A549 (cell line): ENCODE measurements around the gene SDC1. TPM values are rescaled to one million over a fixed set of nuclear protein-coding genes. Genes with fewer than 3 reads are reported as not detected.
"Not testable (repeated sequence)": the region's sequence is repeated elsewhere in the genome, so short reads cannot be mapped to it uniquely, and the experiment has no call there.

Experiments
- ATAC-seq, 2 experiments: fragments of 200-7000 bp in 1 of 2; fragments of >200 bp in 1 of 2; cut with Nextera tagmentation in 1 of 2; cut with Tn5 transposase in 1 of 2; 3 replicates each; pipeline versions ENCODE4 v1.8.0 to v1.9.1; 2018 to 2020; ENCODE audit warnings: mild to moderate bottlenecking in 1 of 2, moderate library complexity in 1 of 2
- CTCF ChIA-PET: fragments of 300-600 bp; sonication (Branson Sonifier 250); formaldehyde crosslinking; extraction: SDS; loops from one replicate; lab custom pipeline; 2021; ENCODE audit warnings: antibody characterized with exemption, inconsistent platforms; lab: Yijun Ruan, JAX
- POLR2A ChIA-PET: fragments of 350-600 bp; formaldehyde crosslinking; extraction: SDS; loops from one replicate; lab custom pipeline; 2021; ENCODE audit warnings: antibody characterized with exemption, inconsistent platforms; lab: Yijun Ruan, JAX
- DNase-seq, 2 experiments: peaks; one replicate each; pipeline versions ENCODE4 v3.0.0 to v3.0.0-alpha.2; 2011 to 2016; ENCODE audit warnings: low read depth in 1 of 2, low spot score in 1 of 2
- FAIRE-seq: peaks from 2 replicates; lab custom pipeline; 2011; peaks lifted over from hg19 to GRCh38; lab: Jason Lieb, UNC
- H3K27ac ChIP-seq, 2 experiments: fragments of >200 bp; sonication (Bioruptor Twin); formaldehyde crosslinking; 3 replicates each; pipeline ENCODE4 v1.5.1; 2016 to 2017
- H3K4me1 ChIP-seq: fragments of >200 bp; sonication (Bioruptor Twin); formaldehyde crosslinking; 3 replicates; pipeline ENCODE4 v1.6.1; 2016
- H3K4me2 ChIP-seq: fragments of >200 bp; sonication (Bioruptor Twin); formaldehyde crosslinking; 3 replicates; pipeline ENCODE4 v1.6.1; 2016
- H3K4me3 ChIP-seq: fragments of >200 bp; sonication (Bioruptor Twin); formaldehyde crosslinking; 3 replicates; pipeline ENCODE4 v1.5.1; 2016
- H3K9me3 ChIP-seq: fragments of >200 bp; sonication (Bioruptor Twin); formaldehyde crosslinking; 3 replicates; pipeline ENCODE4 v1.6.1; 2016
- BHLHE40 ChIP-seq: IDR thresholded peaks from 2 replicates; pipeline ENCODE4 v1.6.1; 2012; ENCODE audit warnings: low read depth, low read length, inconsistent platforms
- CBX2 ChIP-seq: fragments of 200-600 bp; sonication (generic); IDR thresholded peaks from 2 replicates; pipeline ENCODE4 v1.6.1; 2016; ENCODE audit warnings: low read depth, mild to moderate bottlenecking, borderline replicate concordance
- CEBPB ChIP-seq, 2 experiments: fragments of >200 bp in 1 of 2; sonication (Bioruptor Twin) in 1 of 2; formaldehyde crosslinking in 1 of 2; IDR thresholded peaks; 2 replicates each; pipeline ENCODE4 v1.6.1; 2012 to 2016
- EHMT2 ChIP-seq: fragments of 200-600 bp; sonication (generic); IDR thresholded peaks from 2 replicates; pipeline ENCODE4 v1.6.1; 2016; ENCODE audit warnings: antibody characterized with exemption, low read depth, mild to moderate bottlenecking, moderate library complexity
- KDM1A ChIP-seq: fragments of 200-600 bp; sonication (generic); IDR thresholded peaks from 2 replicates; pipeline ENCODE4 v1.6.1; 2016; ENCODE audit warnings: low read depth, mild to moderate bottlenecking
- MAFK ChIP-seq: fragments of 450-650 bp; IDR thresholded peaks from 2 replicates; pipeline ENCODE4 v1.6.1; 2014; ENCODE audit not compliant: partially characterized antibody
- NPAS2 ChIP-seq: fragments of 250-450 bp; sonication (Bioruptor Pico); IDR thresholded peaks from 2 replicates; pipeline ENCODE4 v1.8.0; 2022; ENCODE audit warnings: mild to moderate bottlenecking, moderate library complexity, borderline replicate concordance
- POLR2AphosphoS2 ChIP-seq: conservative IDR thresholded peaks from 2 replicates; pipeline ENCODE4 v1.6.1; 2012; ENCODE audit warnings: low read length, improper control_type of control experiment, inconsistent platforms
- RAD21 ChIP-seq, 2 experiments: fragments of >200 bp in 1 of 2; sonication (Bioruptor Twin) in 1 of 2; formaldehyde crosslinking in 1 of 2; IDR thresholded peaks in 1 of 2; conservative IDR thresholded peaks in 1 of 2; 2 replicates in 1 of 2; 3 replicates in 1 of 2; pipeline ENCODE4 v1.6.1; 2012 to 2018; ENCODE audit warnings: inconsistent platforms in 1 of 2
- RCOR1 ChIP-seq: fragments of 150-350 bp; IDR thresholded peaks from 2 replicates; pipeline ENCODE4 v1.6.1; 2014; ENCODE audit warnings: antibody characterized with exemption, low read length, low read depth
- SMC3 ChIP-seq: fragments of >200 bp; sonication (Bioruptor Twin); formaldehyde crosslinking; IDR thresholded peaks from 3 replicates; pipeline ENCODE4 v1.6.1; 2018; ENCODE audit warnings: inconsistent platforms
- SREBF2 ChIP-seq: fragments of 450-650 bp; IDR thresholded peaks from 2 replicates; pipeline ENCODE4 v1.6.1; 2014; ENCODE audit warnings: mild to moderate bottlenecking, moderate library complexity
- TP53 ChIP-seq: fragments of 250-450 bp; sonication (Bioruptor Pico); IDR thresholded peaks from 2 replicates; pipeline ENCODE4 v1.5.0; 2021; ENCODE audit warnings: mild to moderate bottlenecking, moderate library complexity
- ZFP36 ChIP-seq: fragments of 450-650 bp; IDR thresholded peaks from 2 replicates; pipeline ENCODE4 v1.6.1; 2014; ENCODE audit warnings: borderline replicate concordance; ENCODE audit not compliant: partially characterized antibody
- WGBS: methylation state at CpG from one replicate; pipeline ENCODE4 v1.1.6; 2017; ENCODE audit errors: missing lambda C conversion rate; 5-methylcytosine and 5-hydroxymethylcytosine counted together
- polyA plus RNA-seq, 4 experiments: library from polyadenylated mRNA; depleted of rRNA in 3 of 4; stranded (reverse); fragments of >200 nt; fragmentation: RNase III in 1 of 4; extraction: RNeasy Plus Mini Kit Qiagen cat#74134 plus additional on column Dnase treatment in 1 of 4; gene quantifications; 2 replicates in 3 of 4; 3 replicates in 1 of 4; pipeline ENCODE4 v1.2.3, GENCODE V29; 2011 to 2017
- TF ChIP-seq, protein P1 (sequence below): fragments of >200 bp; sonication (Bioruptor Twin); formaldehyde crosslinking; IDR thresholded peaks from 3 replicates; pipeline ENCODE4 v1.5.1; 2016

The SDC1 gene
- polyA plus RNA-seq, 2 of the 4 experiments (the other 2 are of a cell fraction): 116 to 171 TPM

DNA sequence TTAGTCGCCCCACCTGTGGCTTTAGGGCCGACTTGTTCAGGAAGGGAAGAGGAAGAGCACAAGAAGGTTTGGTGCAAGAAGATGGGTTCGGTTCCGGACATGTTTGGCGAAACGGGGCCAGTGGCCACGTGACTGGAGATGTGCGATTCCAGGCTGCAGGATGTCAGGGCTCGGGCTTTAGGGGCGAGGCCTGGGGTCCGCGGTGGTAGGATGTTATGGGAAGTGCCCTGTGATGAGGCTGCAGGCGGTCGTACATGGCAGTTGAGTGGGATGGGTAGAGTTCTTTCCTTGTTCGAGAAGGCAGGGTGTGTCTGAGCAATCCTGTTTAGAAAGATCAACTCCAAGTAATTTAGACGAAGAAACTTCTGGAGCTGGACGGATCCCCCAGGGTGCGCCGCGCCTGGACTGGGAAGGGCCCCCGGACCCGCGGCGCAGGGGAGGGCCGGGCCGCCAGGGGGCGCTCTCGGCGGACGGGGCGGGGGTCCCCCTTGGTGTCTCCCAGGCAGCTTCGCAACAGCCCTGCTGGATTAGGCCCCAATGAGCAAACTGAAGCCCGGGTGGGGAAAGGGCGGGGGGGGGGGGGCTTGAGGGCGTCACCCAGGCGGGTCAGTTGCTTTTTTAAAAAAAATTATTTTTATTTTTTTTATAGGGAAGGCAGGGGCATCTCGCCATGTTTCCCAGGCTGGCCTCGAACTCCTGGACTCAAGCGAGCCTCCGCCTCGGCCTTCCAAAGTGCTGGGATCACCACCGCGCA lies 17.2 kb upstream of the SDC1 start:
- no peak for TF ChIP-seq SREBF2
- 0 out of 5 replicates have a peak, but pooled peaks of 1 of the 2 experiments have one; percentile 23 for TF ChIP-seq RAD21 (conservative IDR thresholded peaks at IDR 0.05 in 1 of 2, IDR thresholded peaks at IDR 0.05 in 1 of 2)
- TF ChIP-seq SMC3: 0 out of 3 replicates have a peak, but pooled peaks have one; percentile 18
- TF ChIP-seq, protein P1, sequence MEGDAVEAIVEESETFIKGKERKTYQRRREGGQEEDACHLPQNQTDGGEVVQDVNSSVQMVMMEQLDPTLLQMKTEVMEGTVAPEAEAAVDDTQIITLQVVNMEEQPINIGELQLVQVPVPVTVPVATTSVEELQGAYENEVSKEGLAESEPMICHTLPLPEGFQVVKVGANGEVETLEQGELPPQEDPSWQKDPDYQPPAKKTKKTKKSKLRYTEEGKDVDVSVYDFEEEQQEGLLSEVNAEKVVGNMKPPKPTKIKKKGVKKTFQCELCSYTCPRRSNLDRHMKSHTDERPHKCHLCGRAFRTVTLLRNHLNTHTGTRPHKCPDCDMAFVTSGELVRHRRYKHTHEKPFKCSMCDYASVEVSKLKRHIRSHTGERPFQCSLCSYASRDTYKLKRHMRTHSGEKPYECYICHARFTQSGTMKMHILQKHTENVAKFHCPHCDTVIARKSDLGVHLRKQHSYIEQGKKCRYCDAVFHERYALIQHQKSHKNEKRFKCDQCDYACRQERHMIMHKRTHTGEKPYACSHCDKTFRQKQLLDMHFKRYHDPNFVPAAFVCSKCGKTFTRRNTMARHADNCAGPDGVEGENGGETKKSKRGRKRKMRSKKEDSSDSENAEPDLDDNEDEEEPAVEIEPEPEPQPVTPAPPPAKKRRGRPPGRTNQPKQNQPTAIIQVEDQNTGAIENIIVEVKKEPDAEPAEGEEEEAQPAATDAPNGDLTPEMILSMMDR: peak; percentile 58
- no peak for TF ChIP-seq CBX2
- no peak for TF ChIP-seq MAFK
- 68% methylated on average over 38 of the region's 43 CpGs for WGBS
- no peak for FAIRE-seq
- ChIA-PET CTCF (interaction anchor here (0.6 to 8.5 kb wide), 17 partner anchors 8 to 140 kb away, joined by 3 to 74 read pairs (median 3); partner anchors contain the start of gene SDC1), POLR2A (no interaction called here)
- Histone ChIP-seq H3K4me3 (no peak overlapping the region), H3K9me3 (peaks cover 7% of the 10 kb centered on the region; the same call in 1 of the 3 replicates), H3K4me2 (no peak overlapping the region), H3K4me1 (no peaks in the 10 kb centered on the region), H3K27ac (no peak overlapping the region)
- DNase-seq: peak in 1 of 2 experiments; percentile 50
- ATAC-seq: peak; percentile 45 to 72; a peak in 5 of 6 replicates

DNA sequence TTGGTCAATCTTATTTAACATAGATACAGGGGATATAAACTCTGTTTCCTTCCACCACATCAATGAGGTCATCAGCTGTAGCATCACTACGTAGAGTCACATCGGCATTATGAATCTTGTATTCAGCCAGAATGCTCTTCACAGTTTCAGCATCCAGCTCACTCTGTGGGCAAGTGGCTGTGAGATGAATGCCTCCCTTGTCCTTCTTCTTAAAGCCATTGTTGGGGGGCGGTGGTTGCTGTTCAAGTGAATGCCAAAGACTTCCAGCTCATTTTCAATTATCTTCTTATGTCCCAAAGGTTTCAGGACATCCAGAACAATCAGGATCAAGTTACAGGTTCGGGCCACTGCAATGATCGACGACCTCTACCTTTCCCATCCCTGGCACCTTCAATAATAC lies 15.4 kb upstream of the SDC1 start:
- FAIRE-seq, H3K27ac ChIP-seq, H3K4me1 ChIP-seq, H3K4me2 ChIP-seq, ATAC-seq, POLR2A ChIA-PET, H3K9me3 ChIP-seq, H3K4me3 ChIP-seq, DNase-seq: not testable (repeated sequence)
- 90% methylated on average over 6 of the region's 6 CpGs for WGBS
- CTCF ChIA-PET: interaction anchor here (1.0 to 8.5 kb wide), 3 partner anchors 8 to 104 kb away, joined by 4 to 74 read pairs (median 26); partner anchors contain the start of gene SDC1

- no peak for DNase-seq
- ChIA-PET POLR2A (no interaction called here), CTCF (interaction anchor here (0.9 to 2.9 kb wide), 3 partner anchors 11 to 54 kb away, joined by 3 to 23 read pairs (median 5); partner anchors contain the start of gene SDC1)
- Histone ChIP-seq H3K9me3 (peaks cover 7% of the 10 kb centered on the region; the same call in 1 of the 3 replicates), H3K4me1 (peaks cover 11% of the 10 kb centered on the region), H3K4me2 (no peak overlapping the region), H3K4me3 (no peak overlapping the region), H3K27ac (no peak overlapping the region)
- 76% methylated on average over 5 of the region's 5 CpGs for WGBS
- TF ChIP-seq RCOR1 (no peak), CEBPB (IDR thresholded peaks at IDR 0.05) (no peak), MAFK (no peak), BHLHE40 (no peak), TP53 (CRISPR knock-in tag) (no peak), EHMT2 (no peak), POLR2AphosphoS2 (no peak), NPAS2 (CRISPR knock-in tag) (no peak)
- ATAC-seq: peak in 1 of 2 experiments; percentile 14; a peak in 2 of 6 replicates
- no peak for FAIRE-seq
Measured at GRCh38 chr2:20236496-20236895, 11.6 kb upstream of the SDC1 start.

- peaks cover 16% of the 10 kb centered on the region for H3K4me1 ChIP-seq
- ChIA-PET POLR2A (no interaction called here), CTCF (interaction anchor here (0.9 to 5.8 kb wide), 5 partner anchors 11 to 99 kb away, joined by 3 to 35 read pairs (median 5); partner anchors contain the start of gene SDC1)
- peak; percentile 7 to 9; a peak in 2 of 6 replicates for ATAC-seq
- H3K9me3 ChIP-seq: peaks cover 7% of the 10 kb centered on the region; the same call in 1 of the 3 replicates
- no peak for DNase-seq
- no peak for FAIRE-seq
- WGBS: 83% methylated on average over 10 of the region's 10 CpGs
- H3K27ac ChIP-seq: no peak overlapping the region
- H3K4me2 ChIP-seq: no peak overlapping the region
- TF ChIP-seq KDM1A: no peak
- no peak for TF ChIP-seq RCOR1
- peak; percentile 55 for TF ChIP-seq ZFP36
- H3K4me3 ChIP-seq: no peak overlapping the region
Measured at GRCh38 chr2:20235655-20236305, 10.8 kb upstream of the SDC1 start.

DNA sequence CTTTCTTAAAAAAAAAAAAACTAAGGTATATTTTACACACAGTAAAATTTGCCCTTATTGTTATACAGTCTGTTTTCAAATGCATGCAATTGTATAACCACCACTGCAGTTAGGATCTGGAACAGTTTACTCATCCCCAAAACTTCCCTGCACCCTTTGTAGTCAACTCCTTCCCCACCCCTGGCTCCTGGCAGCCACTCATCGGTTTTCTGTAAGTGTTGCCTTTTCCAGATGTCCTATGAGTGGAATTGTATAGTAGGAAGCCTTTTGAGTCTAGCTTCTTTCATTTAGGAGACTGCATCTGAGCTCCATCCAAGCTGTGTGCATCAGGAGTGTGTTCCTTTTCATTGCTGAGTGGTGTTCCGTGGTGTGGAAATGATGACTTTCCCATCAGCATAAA lies 9.7 kb upstream of the SDC1 start:
- CTCF ChIA-PET: interaction anchor here (1.1 to 5.8 kb wide), 3 partner anchors 10 to 97 kb away, joined by 3 to 35 read pairs (median 34); partner anchors contain the start of gene SDC1
- not testable (repeated sequence) for H3K27ac ChIP-seq

More for the DNA sequence above, 9.7 kb upstream of the SDC1 start:
- H3K4me1 ChIP-seq: peaks cover 16% of the 10 kb centered on the region
- H3K9me3 ChIP-seq, H3K4me3 ChIP-seq, H3K4me2 ChIP-seq, FAIRE-seq, DNase-seq, POLR2A ChIA-PET, ATAC-seq: not testable (repeated sequence)
- WGBS: 59% methylated on average over 2 of the region's 2 CpGs
